ENCODE data around the gene POLR3E.

The POLR3E gene

GRCh38 chr16:22380529-22380928 is 83.3 kb downstream of the POLR3E start:
- no peak for FAIRE-seq
- DNase-seq (ENCODE audit: insufficient read length, low spot score): no peak

- FAIRE-seq: no peak
These were observed 84.2 kb downstream of the POLR3E start for GRCh38 chr16:22381392-22381791.

GRCh38 chr16:22383827-22384226 is 86.6 kb downstream of the POLR3E start:
- FAIRE-seq (no peak), DNase-seq (ENCODE audit: insufficient read length, low spot score) (no peak)

More at GRCh38 chr16:22381392-22381791, 84.2 kb downstream of the POLR3E start:
- DNase-seq (ENCODE audit: insufficient read length, low spot score): no peak
